PC-3 (cell line): ENCODE measurements around the gene SUSD3. TPM values are rescaled to one million over a fixed set of nuclear protein-coding genes. Genes with fewer than 3 reads are reported as not detected.

Experiments used
- ATAC-seq: fragments of 200-7000 bp; cut with Tn5 transposase; 2 replicates; pipeline ENCODE4 v1.9.1; 2020; ENCODE audit warnings: mild to moderate bottlenecking, moderate library complexity
- BruUV-seq: library from RNA; stranded (reverse); fragments of 400-500 nt; replicated peaks from 2 replicates; lab custom pipeline; 2021; lab: Mats Ljungman, UMichigan
- CTCF ChIA-PET: fragments of 300-600 bp; sonication (Branson Sonifier 250); formaldehyde crosslinking; loops from one replicate; lab custom pipeline; 2022; ENCODE audit warnings: antibody characterized with exemption; lab: Charles Lee
- POLR2A ChIA-PET: fragments of 300-600 bp; sonication (Branson Sonifier 250); formaldehyde crosslinking; loops from one replicate; lab custom pipeline; 2022; ENCODE audit warnings: antibody characterized with exemption; ENCODE audit not compliant: unreplicated experiment; lab: Charles Lee
- DNase-seq: peaks from one replicate; pipeline ENCODE4 v3.0.0-alpha.2; 2015
- H2AFZ ChIP-seq: fragments of 300-600 bp; sonication (generic); 2 replicates; pipeline ENCODE4 v1.6.0; 2016; ENCODE audit warnings: antibody characterized with exemption, low read length
- H3F3A ChIP-seq: fragments of 300-600 bp; sonication (generic); one replicate; pipeline ENCODE4 v1.6.0; 2017; ENCODE audit warnings: antibody characterized with exemption, low read length, control low read depth, mild to moderate bottlenecking; ENCODE audit not compliant: unreplicated experiment
- H3K27ac ChIP-seq: fragments of 300-600 bp; sonication (generic); 2 replicates; pipeline ENCODE4 v1.5.1; 2016; ENCODE audit warnings: mild to moderate bottlenecking, low read length
- H3K27me3 ChIP-seq: fragments of 300-600 bp; sonication (generic); 2 replicates; pipeline ENCODE4 v1.6.1; 2016; ENCODE audit warnings: low read length, mixed read lengths
- H3K36me3 ChIP-seq: fragments of 300-600 bp; sonication (generic); 2 replicates; pipeline ENCODE4 v1.6.1; 2016; ENCODE audit warnings: low read depth, mixed run types, low read length, mixed read lengths
- H3K4me1 ChIP-seq: fragments of 300-600 bp; sonication (generic); 2 replicates; pipeline ENCODE4 v1.5.1; 2016; ENCODE audit warnings: low read length; ENCODE audit not compliant: insufficient read depth
- H3K4me2 ChIP-seq: fragments of 300-600 bp; sonication (generic); 2 replicates; pipeline ENCODE4 v1.6.0; 2016; ENCODE audit warnings: low read length
- H3K4me3 ChIP-seq: fragments of 300-600 bp; sonication (generic); 2 replicates; pipeline ENCODE4 v1.5.1; 2016; ENCODE audit warnings: mild to moderate bottlenecking, low read length, mixed read lengths
- H3K79me2 ChIP-seq: fragments of 300-600 bp; sonication (generic); 2 replicates; pipeline ENCODE4 v1.6.1; 2017; ENCODE audit warnings: low read length, mixed read lengths
- H3K9ac ChIP-seq: fragments of 300-600 bp; sonication (generic); 2 replicates; pipeline ENCODE4 v1.6.0; 2016; ENCODE audit warnings: mild to moderate bottlenecking, low read length
- H3K9me2 ChIP-seq: fragments of 300-600 bp; sonication (generic); replicated peaks from 2 replicates; pipeline ENCODE4 v1.6.1; 2016; ENCODE audit warnings: mixed run types, low read length, mixed read lengths
- H3K9me3 ChIP-seq: fragments of 300-600 bp; sonication (generic); 2 replicates; pipeline ENCODE4 v1.6.1; 2016; ENCODE audit warnings: low read length, mixed read lengths
- H4K20me1 ChIP-seq: fragments of 300-600 bp; sonication (generic); 2 replicates; pipeline ENCODE4 v1.6.1; 2016; ENCODE audit warnings: low read length, mixed read lengths
- EZH2 ChIP-seq: fragments of 300-600 bp; sonication (generic); IDR thresholded peaks from one replicate; pipeline ENCODE4 v1.6.1; 2017; ENCODE audit warnings: antibody characterized with exemption, mild to moderate bottlenecking, low read length; ENCODE audit not compliant: unreplicated experiment
- EZH2phosphoT487 ChIP-seq: fragments of 300-600 bp; sonication (generic); IDR thresholded peaks from 2 replicates; pipeline ENCODE4 v1.6.1; 2018; ENCODE audit warnings: mild to moderate bottlenecking, antibody characterized with exemption, low read length, borderline replicate concordance
- intact Hi-C: fragments of 100-400 bp; cut with micrococcal nuclease; formaldehyde crosslinking; loops from 2 replicates; pipeline ENCODE4 v1.9.0; 2023
- total RNA-seq: library from RNA; depleted of rRNA; stranded (reverse); fragments of >200 nt; gene quantifications from 2 replicates; pipeline ENCODE4 v1.2.3, GENCODE V29; 2014
- TF ChIP-seq, protein P1 (sequence below): fragments of 300-600 bp; sonication (generic); conservative IDR thresholded peaks from 2 replicates; pipeline ENCODE4 v1.5.1; 2017; ENCODE audit warnings: antibody characterized with exemption, low read depth, mild to moderate bottlenecking, low read length

The SUSD3 gene
- total RNA-seq, 1 experiment from 2014 or later, result 13.4 TPM

DNA sequence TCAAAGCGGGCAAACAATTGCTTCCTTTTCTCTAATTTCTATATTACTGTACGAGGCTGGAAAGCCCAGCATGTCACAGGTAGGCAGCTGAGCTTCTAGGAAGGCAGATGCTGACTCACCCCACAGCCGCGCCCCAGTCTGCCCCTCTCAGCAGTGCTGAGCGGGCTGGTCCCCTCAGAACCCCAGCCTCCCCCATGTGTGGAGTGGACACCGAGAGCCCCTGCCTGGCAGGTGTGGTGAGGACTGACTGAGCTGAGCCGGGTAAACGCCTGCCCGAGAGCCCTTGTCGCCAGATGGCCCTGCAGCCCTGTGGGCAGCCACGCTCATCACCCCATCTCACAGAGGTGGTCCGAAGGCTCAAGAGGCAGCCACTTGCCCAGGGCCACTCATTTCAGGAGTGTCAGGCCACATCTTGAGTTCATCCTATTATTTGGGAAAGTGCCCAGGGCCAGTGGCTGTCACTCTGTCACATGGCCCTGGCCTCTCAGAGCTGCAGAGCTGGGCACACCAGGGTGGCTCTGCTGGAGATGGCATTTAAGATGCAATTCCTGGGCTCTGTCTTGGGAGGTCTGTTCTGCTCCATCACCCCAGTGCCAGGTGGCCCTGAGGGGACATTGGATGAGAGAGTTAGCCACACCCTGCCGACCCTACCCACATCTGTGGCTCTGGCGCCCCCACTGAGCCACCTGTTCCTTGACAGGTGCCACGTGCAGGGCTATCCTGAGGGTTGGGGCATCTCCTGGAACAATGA, 50.0 kb downstream of the SUSD3 start:
- peaks cover 5% of the 10 kb centered on the region; the same call in 1 of the 2 replicates for H3K9me3 ChIP-seq
- no peaks in the 10 kb centered on the region for H3F3A ChIP-seq
- peaks cover 24% of the 10 kb centered on the region for H3K4me1 ChIP-seq
- ChIA-PET CTCF (interaction anchor here (0.6 to 1.2 kb wide), 6 partner anchors 10 to 342 kb away, joined by 3 to 4 read pairs (median 3); no protein-coding TSS in a partner anchor), POLR2A (no interaction called here)
- no peaks in the 10 kb centered on the region for H4K20me1 ChIP-seq
- H2AFZ ChIP-seq, result no peak overlapping the region
- H3K36me3 ChIP-seq, result peaks cover 11% of the 10 kb centered on the region
- intact Hi-C loops, result no loop called here
- no peak overlapping the region for H3K4me2 ChIP-seq
- peak; percentile 7; the same call in 1 of the 2 replicates for ATAC-seq
- BruUV-seq, result no TSS peak
- no peaks in the 10 kb centered on the region for H3K27me3 ChIP-seq
- no peak overlapping the region for H3K9ac ChIP-seq
- H3K9me2 ChIP-seq, result no peaks in the 10 kb centered on the region
- no peak for DNase-seq
- peaks cover 38% of the 10 kb centered on the region for H3K79me2 ChIP-seq
- no peak overlapping the region for H3K4me3 ChIP-seq
- no peak overlapping the region for H3K27ac ChIP-seq
- TF ChIP-seq EZH2, result no peak

DNA sequence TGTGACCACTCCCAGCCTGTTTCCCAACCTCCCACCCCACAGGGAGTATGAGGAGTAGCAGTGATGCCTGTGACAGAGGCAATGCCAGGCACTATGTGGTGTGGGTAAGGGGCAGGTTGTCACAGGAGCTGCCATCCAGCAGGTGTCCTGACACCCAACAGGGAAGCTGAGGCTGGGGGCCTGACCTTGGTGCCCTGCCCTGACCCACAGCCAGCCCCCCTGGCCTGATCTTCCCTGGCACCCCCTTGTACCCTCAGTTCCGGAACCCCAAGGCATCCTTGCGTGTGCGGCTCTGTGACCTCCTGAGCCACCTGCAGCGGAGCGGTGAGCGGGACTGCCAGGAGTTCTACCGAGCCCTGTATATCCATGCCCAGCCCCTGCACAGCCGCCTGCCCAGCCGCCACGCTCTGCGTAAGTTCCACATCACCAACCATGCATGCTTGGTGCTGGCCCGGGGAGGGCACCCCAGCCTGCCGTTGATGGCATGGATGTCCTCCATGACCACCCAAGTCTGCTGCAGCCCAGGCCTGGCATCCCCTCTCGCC, 51.9 kb downstream of the SUSD3 start:
- Histone ChIP-seq H4K20me1 (no peaks in the 10 kb centered on the region), H2AFZ (no peak overlapping the region), H3K79me2 (peaks cover 19% of the 10 kb centered on the region), H3K27me3 (no peaks in the 10 kb centered on the region), H3K27ac (no peak overlapping the region), H3F3A (no peaks in the 10 kb centered on the region), H3K4me3 (no peak overlapping the region), H3K4me1 (peaks cover 24% of the 10 kb centered on the region), H3K9ac (no peak overlapping the region), H3K9me2 (no peaks in the 10 kb centered on the region), H3K9me3 (no peaks in the 10 kb centered on the region), H3K36me3 (no peaks in the 10 kb centered on the region; the same call in 1 of the 2 replicates), H3K4me2 (no peak overlapping the region)
- ChIA-PET CTCF (no interaction called here), POLR2A (no interaction called here)
- no peak for TF ChIP-seq EZH2
- no peak for TF ChIP-seq EZH2phosphoT487
- TF ChIP-seq, protein P1, sequence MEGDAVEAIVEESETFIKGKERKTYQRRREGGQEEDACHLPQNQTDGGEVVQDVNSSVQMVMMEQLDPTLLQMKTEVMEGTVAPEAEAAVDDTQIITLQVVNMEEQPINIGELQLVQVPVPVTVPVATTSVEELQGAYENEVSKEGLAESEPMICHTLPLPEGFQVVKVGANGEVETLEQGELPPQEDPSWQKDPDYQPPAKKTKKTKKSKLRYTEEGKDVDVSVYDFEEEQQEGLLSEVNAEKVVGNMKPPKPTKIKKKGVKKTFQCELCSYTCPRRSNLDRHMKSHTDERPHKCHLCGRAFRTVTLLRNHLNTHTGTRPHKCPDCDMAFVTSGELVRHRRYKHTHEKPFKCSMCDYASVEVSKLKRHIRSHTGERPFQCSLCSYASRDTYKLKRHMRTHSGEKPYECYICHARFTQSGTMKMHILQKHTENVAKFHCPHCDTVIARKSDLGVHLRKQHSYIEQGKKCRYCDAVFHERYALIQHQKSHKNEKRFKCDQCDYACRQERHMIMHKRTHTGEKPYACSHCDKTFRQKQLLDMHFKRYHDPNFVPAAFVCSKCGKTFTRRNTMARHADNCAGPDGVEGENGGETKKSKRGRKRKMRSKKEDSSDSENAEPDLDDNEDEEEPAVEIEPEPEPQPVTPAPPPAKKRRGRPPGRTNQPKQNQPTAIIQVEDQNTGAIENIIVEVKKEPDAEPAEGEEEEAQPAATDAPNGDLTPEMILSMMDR, result no peak
- BruUV-seq, result no TSS peak
- ATAC-seq, result no peak
- intact Hi-C loops, result no loop called here
- no peak for DNase-seq

DNA sequence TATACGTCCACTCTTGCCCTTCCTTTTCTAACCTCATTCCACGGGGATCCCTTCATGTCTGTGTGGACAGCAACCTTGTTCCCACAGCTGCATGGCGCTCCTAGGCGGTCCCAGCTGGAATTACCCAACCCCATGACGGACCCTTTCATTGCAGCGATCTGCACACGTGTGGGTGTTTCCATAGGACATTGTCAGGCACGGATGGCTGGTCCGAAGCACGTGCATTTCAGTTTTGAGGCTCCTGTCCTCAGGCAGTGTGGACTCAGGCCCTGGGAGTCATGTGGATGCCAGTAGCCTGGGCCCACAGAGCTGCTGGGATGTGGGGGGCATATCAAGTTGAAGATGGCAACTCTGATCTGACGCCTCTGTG, 52.5 kb downstream of the SUSD3 start:
- TF ChIP-seq, protein P1, result no peak
- TF ChIP-seq EZH2phosphoT487 (no peak), EZH2 (no peak)
- Histone ChIP-seq H4K20me1 (no peaks in the 10 kb centered on the region), H3F3A (no peaks in the 10 kb centered on the region), H3K36me3 (no peaks in the 10 kb centered on the region; the same call in 1 of the 2 replicates), H3K79me2 (peaks cover 13% of the 10 kb centered on the region), H3K9ac (no peak overlapping the region), H2AFZ (no peak overlapping the region), H3K4me2 (peak overlapping the region; percentile 59; the same call in 1 of the 2 replicates), H3K9me3 (no peaks in the 10 kb centered on the region), H3K9me2 (no peaks in the 10 kb centered on the region), H3K27ac (peak overlapping the region; percentile 56; the same call in 1 of the 2 replicates), H3K27me3 (no peaks in the 10 kb centered on the region), H3K4me1 (peaks cover 24% of the 10 kb centered on the region), H3K4me3 (no peak overlapping the region)
- BruUV-seq, result no TSS peak
- DNase-seq, result no peak
- intact Hi-C loops, result no loop called here
- ChIA-PET POLR2A (no interaction called here), CTCF (no interaction called here)
- ATAC-seq, result no peak
